GM12873 (cell line): ENCODE measurements around the gene GCSAM.

Source experiments
- CTCF ChIP-seq: IDR thresholded peaks from 2 replicates; pipeline ENCODE4 v1.5.1; 2012; ENCODE audit warnings: low read depth, mild to moderate bottlenecking, moderate library complexity, low read length, control low read depth; ENCODE audit not compliant: insufficient read depth; ENCODE audit errors: missing control alignments

Gene GCSAM

DNA sequence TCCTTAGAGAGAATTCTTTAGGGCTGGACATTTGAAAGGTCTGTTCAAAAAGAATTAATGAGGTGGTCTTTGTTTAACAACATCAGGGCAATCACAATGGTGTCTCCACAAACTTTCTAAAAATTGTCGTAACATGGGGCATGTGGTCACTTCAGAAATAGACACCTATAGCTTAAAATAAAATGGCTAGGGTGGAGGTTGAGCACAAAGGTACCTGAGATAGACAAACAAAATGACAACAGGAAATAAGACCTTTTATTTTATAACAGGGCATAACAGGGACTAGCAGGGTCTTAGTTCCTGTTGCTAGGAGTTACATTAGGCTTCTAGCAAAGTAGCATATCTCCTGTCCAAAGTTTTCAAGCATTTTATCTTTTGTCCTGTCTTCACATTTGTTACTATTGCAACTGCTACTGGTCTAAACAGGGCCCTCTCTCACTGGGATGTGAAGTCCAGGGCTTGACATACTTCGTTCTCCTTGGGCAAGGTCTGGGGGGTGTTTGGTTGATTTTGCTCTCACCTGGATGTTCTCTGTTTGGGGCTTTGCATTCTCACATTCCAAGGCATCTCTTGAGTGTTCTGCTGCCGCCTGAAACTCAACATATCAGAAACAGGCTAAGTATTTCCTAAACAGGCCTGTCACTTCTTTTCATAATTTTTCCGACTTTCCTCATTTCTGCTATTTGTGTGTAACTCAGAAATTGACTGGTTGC, 3.0 kb downstream of the GCSAM start:
- TF ChIP-seq CTCF = no peak

DNA sequence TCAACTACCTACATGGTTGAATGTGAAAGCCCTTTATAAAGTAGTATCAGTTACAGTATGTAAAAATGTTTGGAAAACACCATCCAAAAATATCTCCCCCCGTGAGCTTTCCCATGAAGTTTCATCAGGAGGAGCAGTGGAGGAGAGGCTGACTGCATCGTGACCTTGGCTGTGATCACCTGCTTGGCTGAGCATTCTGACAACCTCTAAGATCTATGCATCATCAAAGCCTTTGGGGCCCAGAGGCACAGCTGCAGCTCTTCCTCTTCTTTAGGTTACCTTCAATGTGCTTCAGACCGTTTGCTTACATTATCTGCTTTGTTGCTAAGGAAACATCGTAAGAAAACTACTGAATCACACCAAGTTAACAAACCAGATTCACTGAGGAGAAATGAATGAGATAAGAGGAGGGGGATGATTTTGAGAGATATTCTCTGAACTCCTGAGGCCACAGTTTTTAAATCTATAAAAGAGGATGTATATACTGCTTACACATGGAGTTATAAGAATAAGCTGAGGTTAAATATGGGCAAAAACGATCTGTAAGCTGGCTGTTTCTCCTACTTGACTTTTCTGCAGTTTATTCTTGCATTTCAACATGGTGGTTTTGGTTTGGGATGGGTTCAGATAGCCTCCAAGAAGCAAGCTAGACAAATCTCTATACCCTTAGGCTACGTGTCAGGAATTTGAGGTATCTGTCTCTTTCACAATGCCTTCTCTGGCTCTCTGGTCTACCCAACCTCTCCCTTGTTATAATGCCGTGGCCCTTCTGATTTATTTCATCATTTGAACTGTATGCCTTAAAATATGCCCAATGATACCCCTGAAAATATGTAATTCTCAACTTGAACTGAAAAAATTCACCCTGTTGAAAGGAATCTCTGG, 4.0 kb downstream of the GCSAM start:
- no peak for TF ChIP-seq CTCF

GRCh38 chr3:112127522-112128494, 5.2 kb downstream of the GCSAM start:
- no peak for TF ChIP-seq CTCF

DNA sequence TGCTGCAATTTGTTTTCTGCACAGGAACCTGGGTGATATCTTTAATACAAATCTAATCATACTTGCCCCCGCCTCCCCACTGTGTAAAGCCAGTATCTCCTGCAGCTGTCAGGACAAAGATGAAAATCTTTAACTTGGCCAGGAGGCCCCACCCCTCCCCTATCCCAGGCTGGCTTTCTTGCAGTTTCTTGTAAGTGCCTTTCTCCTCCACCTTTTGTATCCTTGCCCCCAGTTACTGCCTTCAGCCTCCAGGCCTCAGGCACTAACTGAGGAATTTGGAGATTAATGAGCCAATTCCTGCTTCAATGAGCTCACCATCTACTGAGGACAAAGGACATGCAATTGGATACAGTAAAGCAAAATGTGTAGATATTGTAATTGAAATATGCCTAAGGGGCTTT, 6.5 kb downstream of the GCSAM start:
- no peak for TF ChIP-seq CTCF

DNA sequence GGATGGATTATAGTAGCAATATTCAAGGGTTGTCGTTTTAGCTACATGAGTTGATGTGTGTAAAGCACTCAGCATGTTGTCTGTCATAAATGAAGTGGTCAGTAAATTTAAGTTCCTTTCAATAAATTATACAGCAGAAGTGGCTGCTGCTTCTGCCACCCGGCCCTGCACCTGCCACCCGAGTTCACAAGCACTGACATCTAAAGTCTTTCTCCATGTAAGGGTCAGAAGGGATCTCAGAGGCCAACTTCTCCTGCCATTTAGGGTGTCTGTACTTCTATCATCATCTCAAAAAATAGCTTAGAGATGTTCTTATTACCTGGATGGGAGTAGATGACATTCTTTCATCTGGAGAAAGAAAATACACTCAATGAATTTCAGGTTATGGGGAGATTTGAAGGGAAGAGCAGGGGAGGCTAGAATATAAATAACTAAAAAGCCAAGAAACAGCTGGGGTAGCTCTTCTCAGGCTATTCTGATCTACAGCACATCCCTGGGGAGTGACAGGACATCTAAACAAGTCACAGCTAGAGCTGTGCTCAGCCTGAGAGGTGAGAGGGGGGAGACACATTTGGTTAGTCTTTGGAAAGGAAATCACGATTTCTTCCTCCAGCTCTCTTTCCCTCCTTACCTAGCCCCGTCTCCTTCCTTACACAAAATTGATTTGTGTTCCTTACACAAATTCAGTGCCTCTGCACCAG, 8.0 kb downstream of the GCSAM start:
- no peak for TF ChIP-seq CTCF

DNA sequence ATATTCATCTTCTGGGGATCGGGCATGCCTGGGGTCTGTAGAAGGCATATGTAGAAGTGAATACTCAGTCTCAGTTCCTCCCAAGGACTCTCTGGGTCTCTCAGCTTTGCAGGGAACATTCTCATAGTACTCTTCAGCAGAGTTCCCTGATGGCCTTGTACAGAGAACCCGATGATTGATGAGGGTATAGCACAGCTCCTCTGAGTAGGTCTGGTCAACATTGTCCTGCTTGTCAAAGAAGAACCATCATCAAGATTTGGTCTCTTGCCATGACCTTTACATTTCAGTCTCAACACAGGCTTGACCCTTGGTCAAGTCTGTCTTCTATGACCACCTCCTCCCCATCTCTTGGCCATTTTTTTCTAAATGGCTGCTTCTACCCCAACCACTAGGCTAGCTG, 9.5 kb downstream of the GCSAM start:
- no peak for TF ChIP-seq CTCF
